NCI-H1417 (cell line): ENCODE results near the gene PEX3.
A peak's percentile ranks its signal among the peaks of the same experiment; 100 is the strongest.
"Not testable (repeated sequence)": the region's sequence is repeated elsewhere in the genome, so short reads cannot be mapped to it uniquely, and the experiment has no call there.

Experiments used
- DNase-seq, 3 experiments: peaks; one replicate each; lab custom pipeline; 2025; lab: John Stamatoyannopoulos, UW

Gene PEX3

GRCh38 chr6:143450453-143451371 lies at the start of gene PEX3, which contains the start of gene ADAT2:
PEX3 (plus strand) TSS chr6:143450805; CDS start chr6:143451043, 238 bp downstream.
ADAT2 (minus strand) TSS chr6:143450695; CDS start chr6:143450658, 37 bp downstream.
- DNase-seq = peak; percentile 90 to 97 (median 94)

- DNase-seq = no peak
Observed at GRCh38 chr6:143401068-143401446, 49.5 kb upstream of the PEX3 start.

- DNase-seq = no peak
Observed at GRCh38 chr6:143401636-143402370, 48.8 kb upstream of the PEX3 start.

GRCh38 chr6:143402721-143403336 lies 47.8 kb upstream of the PEX3 start:
- DNase-seq = no peak

- DNase-seq = no peak
Observed at GRCh38 chr6:143405373-143406154, 45.0 kb upstream of the PEX3 start.

GRCh38 chr6:143406673-143407072 lies 43.9 kb upstream of the PEX3 start:
- DNase-seq = no peak

GRCh38 chr6:143408151-143408786 lies 42.3 kb upstream of the PEX3 start:
- DNase-seq = no peak

- DNase-seq = no peak
Observed at GRCh38 chr6:143408787-143409162, 41.8 kb upstream of the PEX3 start.

- DNase-seq = peak in 1 of 3 experiments; percentile 40
Observed at GRCh38 chr6:143410859-143411270, 39.7 kb upstream of the PEX3 start.

- no peak for DNase-seq
Observed at GRCh38 chr6:143414769-143415168, 35.8 kb upstream of the PEX3 start.

- no peak for DNase-seq
Observed at GRCh38 chr6:143419526-143419925, 31.1 kb upstream of the PEX3 start.

GRCh38 chr6:143426026-143426425 lies 24.6 kb upstream of the PEX3 start:
- DNase-seq = no peak

GRCh38 chr6:143427109-143427817 lies 23.3 kb upstream of the PEX3 start:
- peak; percentile 50 to 73 (median 56) for DNase-seq

GRCh38 chr6:143429970-143430369 lies 20.6 kb upstream of the PEX3 start:
- DNase-seq = peak in 1 of 3 experiments; percentile 28

- DNase-seq = no peak
Observed at GRCh38 chr6:143431226-143431625, 19.4 kb upstream of the PEX3 start.

GRCh38 chr6:143432588-143432987 lies 18.0 kb upstream of the PEX3 start:
- no peak for DNase-seq

GRCh38 chr6:143441010-143441409 lies 9.6 kb upstream of the PEX3 start:
- no peak for DNase-seq

GRCh38 chr6:143441680-143442545 lies 8.7 kb upstream of the PEX3 start:
- no peak for DNase-seq

- no peak for DNase-seq
Observed at GRCh38 chr6:143443096-143443495, 7.5 kb upstream of the PEX3 start.

- DNase-seq = not testable (repeated sequence)
Observed at GRCh38 chr6:143447865-143448264, 2.7 kb upstream of the PEX3 start.
